Endothelial cell of umbilical vein (primary cell): ENCODE data around the gene FBXO11.

ENCODE experiments used
- CTCF ChIP-seq, 2 donors: IDR thresholded peaks; 1 replicate in 1 of 2; 2 replicates in 1 of 2; pipeline ENCODE4 v1.5.1; 2011; ENCODE audit warnings: low read length in 2 of 2, mild to moderate bottlenecking in 2 of 2, moderate library complexity in 2 of 2, control low read depth in 1 of 2, inconsistent platforms in 1 of 2, low read depth in 1 of 2; ENCODE audit not compliant: insufficient read depth in 1 of 2; ENCODE audit errors: extremely low read depth in 1 of 2
- EZH2 ChIP-seq: IDR thresholded peaks from 2 replicates; pipeline ENCODE4 v1.6.1; 2012; ENCODE audit warnings: borderline replicate concordance, low read depth, mild to moderate bottlenecking, moderate library complexity, low read length, inconsistent platforms; ENCODE audit not compliant: severe bottlenecking
- GATA2 ChIP-seq: IDR thresholded peaks from 2 replicates; pipeline ENCODE4 v1.7.0; 2011; ENCODE audit warnings: low read depth, mild to moderate bottlenecking, moderate library complexity, mixed read lengths, low read length; ENCODE audit not compliant: insufficient read length, insufficient read depth

GRCh38 chr2:47864566-47864965, 41.7 kb downstream of the FBXO11 start:
- TF ChIP-seq CTCF (IDR thresholded peaks at IDR 0.05; ENCODE audit: extremely low read depth in 1 of 2, insufficient read depth in 1 of 2, low read depth in 1 of 2, low read length in 2 of 2) (no peak), GATA2 (no peak), EZH2 (no peak)
